Esophagus (tissue), 2 donors: ENCODE measurements around the gene SLC4A1AP. TPM values are rescaled to one million over a fixed set of nuclear protein-coding genes. Genes with fewer than 3 reads are reported as not detected.

Source experiments
- H3K27ac ChIP-seq, 2 donors: one replicate each; pipeline ENCODE4 v1.5.1; 2013; ENCODE audit warnings: low read depth in 2 of 2, mild to moderate bottlenecking in 2 of 2, inconsistent platforms in 1 of 2, low read length in 1 of 2, moderate library complexity in 1 of 2
- H3K27me3 ChIP-seq, 2 donors: one replicate each; pipeline ENCODE4 v1.6.1; 2013; ENCODE audit warnings: low read length in 2 of 2, control low read depth in 1 of 2, mild to moderate bottlenecking in 1 of 2; ENCODE audit not compliant: insufficient read depth in 2 of 2, control insufficient read depth in 1 of 2
- H3K36me3 ChIP-seq, 2 donors: one replicate each; pipeline ENCODE4 v1.6.1; 2013; ENCODE audit warnings: low read length in 1 of 2; ENCODE audit not compliant: control insufficient read depth in 2 of 2, insufficient read depth in 2 of 2
- H3K4me1 ChIP-seq, 2 donors: one replicate each; pipeline ENCODE4 v1.6.1; 2013; ENCODE audit warnings: low read length in 1 of 2; ENCODE audit not compliant: control insufficient read depth in 2 of 2, insufficient read depth in 2 of 2
- H3K4me3 ChIP-seq, 2 donors: one replicate each; pipeline ENCODE4 v1.5.1; 2013; ENCODE audit warnings: low read length in 2 of 2, mild to moderate bottlenecking in 2 of 2, low read depth in 1 of 2, moderate library complexity in 1 of 2
- H3K9me3 ChIP-seq, 2 donors: one replicate each; pipeline ENCODE4 v1.6.1; 2013; ENCODE audit warnings: mild to moderate bottlenecking in 2 of 2, low read depth in 1 of 2, low read length in 1 of 2, moderate library complexity in 1 of 2; ENCODE audit not compliant: control insufficient read depth in 2 of 2, insufficient read depth in 1 of 2
- WGBS, 2 donors: extraction: QIAGEN DNeasy Blood & Tissue Kit; methylation state at CpG; one replicate each; pipeline ENCODE4 v1.1.7; 2013; 5-methylcytosine and 5-hydroxymethylcytosine counted together
- polyA plus RNA-seq, 2 donors: library from polyadenylated mRNA; stranded (reverse); fragments of 200-250 nt; gene quantifications; one replicate each; pipeline ENCODE4 v1.2.3, GENCODE V29; 2013
- donor health status: healthy with polysubstance abuse.
- donor health status: Bipolar disorder and iron deficiency.

SLC4A1AP gene
- polyA plus RNA-seq, 2 donors, result 10.0 to 15.1 TPM

DNA sequence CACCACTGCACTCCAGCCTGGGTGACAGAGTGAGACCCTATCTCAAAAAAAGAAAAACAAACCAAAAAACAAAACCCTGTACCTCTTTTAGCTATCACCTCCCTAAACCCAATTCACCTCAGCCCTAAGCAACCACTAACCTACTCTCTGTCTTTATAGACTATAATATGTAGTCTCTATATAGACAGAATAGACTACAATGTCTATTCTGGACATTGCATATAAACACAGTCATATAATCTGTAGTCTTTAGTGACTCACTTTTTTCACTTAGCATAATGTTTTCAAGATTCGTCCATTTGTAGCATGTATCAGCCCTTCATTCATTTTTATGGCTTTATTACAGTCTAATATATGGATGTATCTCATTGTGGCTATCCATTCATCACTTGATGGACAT is 70.6 kb downstream of the SLC4A1AP start:
- Histone ChIP-seq H3K36me3 (no peaks in the 10 kb centered on the region), H3K4me3 (no peak overlapping the region), H3K27me3 (no peaks in the 10 kb centered on the region), H3K4me1 (peaks cover 4 to 10% of the 10 kb centered on the region in 2 donors), H3K9me3 (no peaks in the 10 kb centered on the region), H3K27ac (no peak overlapping the region)
- WGBS, 2 donors, result 78 to 89% methylated on average over 1 of the region's 1 CpG

DNA sequence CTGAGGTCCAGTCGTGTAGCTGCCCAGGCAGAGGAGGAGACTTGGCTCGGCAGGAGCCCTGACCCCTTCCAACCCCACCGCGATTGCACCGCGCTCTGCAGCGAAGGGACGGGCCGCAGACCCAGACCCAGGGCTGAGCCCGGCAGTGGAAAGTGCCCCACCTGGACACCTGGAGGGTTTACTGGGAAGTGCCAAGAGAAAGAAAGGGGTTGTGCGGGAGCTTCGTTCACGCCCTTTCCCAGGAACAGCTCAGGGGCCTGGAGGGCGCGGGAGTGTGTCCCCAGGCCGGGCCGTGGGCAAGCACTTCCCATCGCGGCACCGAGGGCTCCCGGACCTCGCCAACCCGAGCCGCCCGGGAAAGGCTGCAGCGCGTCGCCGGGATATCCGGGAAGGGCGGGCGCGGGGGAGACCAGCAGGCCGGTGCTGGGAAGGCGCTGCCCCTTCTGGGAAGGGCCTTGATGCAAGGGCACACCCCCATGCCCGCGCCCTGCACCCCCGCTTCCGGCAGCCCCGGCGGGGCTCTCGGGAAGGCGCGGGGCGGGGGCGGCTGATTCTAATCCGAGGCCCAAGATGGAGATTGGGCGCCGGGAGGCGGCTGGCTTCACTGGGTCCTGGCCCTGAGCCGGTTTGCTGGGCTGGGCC is 71.7 kb downstream of the SLC4A1AP start:
- Histone ChIP-seq H3K27ac (peak overlapping the region; percentile 59 to 74), H3K4me1 (peaks cover 4 to 10% of the 10 kb centered on the region in 2 donors), H3K4me3 (peak overlapping the region; percentile 50 to 52), H3K36me3 (no peaks in the 10 kb centered on the region), H3K27me3 (no peaks in the 10 kb centered on the region), H3K9me3 (no peaks in the 10 kb centered on the region)
- WGBS, 2 donors, result 3 to 5% methylated on average over 51 of the region's 51 CpGs

- Histone ChIP-seq H3K27ac (peak overlapping the region; percentile 59 to 74), H3K9me3 (no peaks in the 10 kb centered on the region), H3K36me3 (no peaks in the 10 kb centered on the region), H3K4me3 (peak overlapping the region in 1 of 2 donors; percentile 52), H3K4me1 (peaks cover 4 to 10% of the 10 kb centered on the region in 2 donors), H3K27me3 (no peaks in the 10 kb centered on the region)
- 77 to 79% methylated on average over 10 of the region's 10 CpGs for WGBS, 2 donors
These were observed 72.6 kb downstream of the SLC4A1AP start for GRCh38 chr2:27736031-27736889.

- Histone ChIP-seq H3K9me3 (no peaks in the 10 kb centered on the region), H3K27ac (peak overlapping the region in 1 of 2 donors; percentile 40), H3K36me3 (no peaks in the 10 kb centered on the region), H3K4me1 (peaks cover 4 to 10% of the 10 kb centered on the region in 2 donors), H3K4me3 (no peak overlapping the region), H3K27me3 (no peaks in the 10 kb centered on the region)
- 95 to 96% methylated on average over 6 of the region's 6 CpGs for WGBS, 2 donors
These were observed 73.2 kb downstream of the SLC4A1AP start for GRCh38 chr2:27736890-27737204.

- Histone ChIP-seq H3K27ac (no peak overlapping the region), H3K4me3 (no peak overlapping the region), H3K4me1 (peaks cover 4 to 10% of the 10 kb centered on the region in 2 donors), H3K36me3 (no peaks in the 10 kb centered on the region), H3K9me3 (no peaks in the 10 kb centered on the region), H3K27me3 (no peaks in the 10 kb centered on the region)
- WGBS, 2 donors, result 58 to 73% methylated on average over 7 of the region's 7 CpGs
These were observed 74.1 kb downstream of the SLC4A1AP start for GRCh38 chr2:27737676-27738348.

GRCh38 chr2:27738349-27739057 is 74.8 kb downstream of the SLC4A1AP start:
- Histone ChIP-seq H3K4me1 (peaks cover 4 to 10% of the 10 kb centered on the region in 2 donors), H3K36me3 (no peaks in the 10 kb centered on the region), H3K9me3 (no peaks in the 10 kb centered on the region), H3K27ac (no peak overlapping the region), H3K4me3 (no peak overlapping the region), H3K27me3 (no peaks in the 10 kb centered on the region)
- WGBS, 2 donors, result 86 to 92% methylated on average over 13 of the region's 13 CpGs

DNA sequence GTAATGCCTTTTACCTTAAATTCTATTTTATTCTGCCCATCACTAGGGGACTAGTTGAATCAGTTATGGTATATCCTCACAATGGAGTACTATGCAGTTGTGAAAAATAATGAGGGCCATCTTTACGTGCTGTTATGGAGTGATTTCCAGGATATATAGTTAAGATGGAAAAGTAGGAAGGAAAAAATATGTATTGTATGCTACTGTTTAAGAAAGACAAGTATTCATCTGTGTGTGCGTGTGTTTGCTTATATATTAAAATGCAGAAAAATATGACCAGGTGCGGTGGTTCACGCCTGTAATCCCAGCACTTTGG is 75.3 kb downstream of the SLC4A1AP start:
- H3K4me3 ChIP-seq, result no peak overlapping the region
- H3K4me1 ChIP-seq, result peaks cover 4 to 10% of the 10 kb centered on the region in 2 donors
- H3K36me3 ChIP-seq, result no peaks in the 10 kb centered on the region
- WGBS, 2 donors, result 95 to 96% methylated on average over 4 of the region's 4 CpGs
- no peaks in the 10 kb centered on the region for H3K27me3 ChIP-seq
- no peaks in the 10 kb centered on the region for H3K9me3 ChIP-seq
- H3K27ac ChIP-seq, result no peak overlapping the region

- H3K27me3 ChIP-seq, result no peaks in the 10 kb centered on the region
- no peak overlapping the region for H3K27ac ChIP-seq
- no peaks in the 10 kb centered on the region for H3K36me3 ChIP-seq
- H3K9me3 ChIP-seq, result no peaks in the 10 kb centered on the region
- WGBS, 2 donors, result 58 to 63% methylated on average over 3 of the region's 3 CpGs
- H3K4me3 ChIP-seq, result no peak overlapping the region
- H3K4me1 ChIP-seq, result no peaks in the 10 kb centered on the region
These were observed 78.0 kb downstream of the SLC4A1AP start for GRCh38 chr2:27741673-27742072.

- Histone ChIP-seq H3K27ac (no peak overlapping the region), H3K9me3 (no peaks in the 10 kb centered on the region), H3K4me1 (no peaks in the 10 kb centered on the region), H3K36me3 (no peaks in the 10 kb centered on the region), H3K27me3 (no peaks in the 10 kb centered on the region), H3K4me3 (no peak overlapping the region)
- 95% methylated on average over 9 of the region's 9 CpGs for WGBS, 2 donors
These were observed 78.9 kb downstream of the SLC4A1AP start for GRCh38 chr2:27742571-27742970.
